Hematopoietic multipotent progenitor cell treated with erythropoietin and hydrocortisone succinate and interleukin-3 and kit ligand, for 15 days (in vitro differentiated cells): Measurements from ENCODE around the gene DHRS11.
"Not testable (repeated sequence)": the region's sequence is repeated elsewhere in the genome, so short reads cannot be mapped to it uniquely, and the experiment has no call there.

Experiments used
- DNase-seq: peaks from one replicate; pipeline ENCODE4 v3.0.0-alpha.2; 2015; ENCODE audit warnings: low spot score

DHRS11 gene

DNA sequence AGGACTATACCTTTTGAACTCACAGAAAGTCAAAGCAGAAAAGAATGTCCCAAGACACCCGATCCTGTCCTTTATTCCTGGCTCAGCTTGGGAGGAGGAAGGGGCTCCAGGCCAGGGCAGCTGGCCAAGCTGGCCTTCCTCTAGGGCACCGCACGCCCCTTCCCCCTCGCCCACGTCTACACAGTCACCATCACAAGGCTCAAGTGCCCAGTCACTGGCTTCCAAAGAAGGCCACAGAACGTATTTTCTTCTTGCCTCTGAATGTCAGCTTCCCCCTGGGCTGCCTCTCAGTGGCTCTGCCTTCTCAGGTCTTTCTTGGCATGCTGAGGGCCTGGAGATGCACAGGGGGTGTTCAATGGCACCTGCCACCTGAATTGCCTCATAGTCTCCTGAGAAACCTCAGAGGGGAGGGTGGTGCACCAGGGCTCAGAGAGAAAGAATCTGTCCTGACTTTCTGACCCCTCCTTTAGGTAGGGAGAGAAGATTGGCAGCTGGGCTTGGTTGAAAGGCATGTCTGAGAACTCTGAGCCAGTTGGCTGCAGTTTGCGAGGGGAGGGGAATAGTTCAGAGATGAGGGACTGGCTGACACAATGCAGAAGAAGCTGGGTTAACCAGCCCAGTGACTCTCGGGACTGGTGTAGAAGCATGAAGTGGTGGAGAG is 2.1 kb downstream of the DHRS11 start:
- DNase-seq = no peak

DNA sequence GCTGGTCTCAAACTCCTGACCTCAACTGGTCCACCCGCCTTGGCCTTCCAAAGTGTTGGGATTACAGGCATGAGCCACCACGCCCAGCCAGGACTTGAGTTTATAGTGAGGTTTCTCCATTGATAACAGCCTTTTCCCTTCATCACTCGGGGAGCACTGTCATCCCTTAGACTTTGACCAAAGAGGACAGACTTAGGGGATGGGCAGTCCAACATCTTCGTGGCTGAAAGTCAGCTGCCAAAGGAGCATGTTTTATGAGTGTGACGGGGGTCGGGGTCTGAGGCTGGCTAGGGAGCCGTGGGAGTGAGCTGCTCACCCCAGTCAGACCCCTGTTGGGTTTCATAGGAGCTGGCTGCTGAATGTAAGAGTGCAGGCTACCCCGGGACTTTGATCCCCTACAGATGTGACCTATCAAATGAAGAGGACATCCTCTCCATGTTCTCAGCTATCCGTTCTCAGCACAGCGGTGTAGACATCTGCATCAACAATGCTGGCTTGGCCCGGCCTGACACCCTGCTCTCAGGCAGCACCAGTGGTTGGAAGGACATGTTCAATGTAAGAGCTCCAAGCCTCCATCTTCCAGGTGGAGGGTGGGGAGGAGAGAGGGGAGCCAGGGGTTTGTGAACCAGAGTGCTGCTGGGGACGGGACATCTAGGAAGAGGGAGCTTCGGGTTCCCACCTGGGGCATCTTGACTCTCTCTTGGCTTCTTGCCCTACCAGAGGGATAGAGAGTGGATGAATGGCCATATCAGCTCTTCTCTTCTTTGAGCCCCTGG is 3.1 kb downstream of the DHRS11 start:
- DNase-seq = no peak

DNA sequence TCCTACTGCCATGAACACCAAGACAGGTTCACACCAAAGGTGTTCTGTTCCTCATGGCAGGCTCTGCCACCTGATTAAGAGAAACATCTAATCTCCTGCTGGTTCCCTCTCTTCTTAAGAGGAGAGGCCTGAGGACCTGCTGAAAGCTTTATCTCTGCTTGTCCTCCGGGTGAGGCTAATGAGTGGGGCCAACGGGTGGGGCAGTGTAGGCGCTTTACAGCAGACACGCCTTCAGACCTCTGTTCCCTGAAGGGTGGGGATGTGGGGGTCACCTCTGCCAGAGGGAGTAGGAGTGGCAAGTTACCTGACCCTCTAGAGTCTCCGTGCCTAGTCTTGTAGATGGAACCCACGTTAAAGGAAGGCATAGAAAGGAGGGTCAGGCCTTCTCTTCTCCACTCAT is 5.5 kb downstream of the DHRS11 start:
- peak; percentile 60 for DNase-seq

DNA sequence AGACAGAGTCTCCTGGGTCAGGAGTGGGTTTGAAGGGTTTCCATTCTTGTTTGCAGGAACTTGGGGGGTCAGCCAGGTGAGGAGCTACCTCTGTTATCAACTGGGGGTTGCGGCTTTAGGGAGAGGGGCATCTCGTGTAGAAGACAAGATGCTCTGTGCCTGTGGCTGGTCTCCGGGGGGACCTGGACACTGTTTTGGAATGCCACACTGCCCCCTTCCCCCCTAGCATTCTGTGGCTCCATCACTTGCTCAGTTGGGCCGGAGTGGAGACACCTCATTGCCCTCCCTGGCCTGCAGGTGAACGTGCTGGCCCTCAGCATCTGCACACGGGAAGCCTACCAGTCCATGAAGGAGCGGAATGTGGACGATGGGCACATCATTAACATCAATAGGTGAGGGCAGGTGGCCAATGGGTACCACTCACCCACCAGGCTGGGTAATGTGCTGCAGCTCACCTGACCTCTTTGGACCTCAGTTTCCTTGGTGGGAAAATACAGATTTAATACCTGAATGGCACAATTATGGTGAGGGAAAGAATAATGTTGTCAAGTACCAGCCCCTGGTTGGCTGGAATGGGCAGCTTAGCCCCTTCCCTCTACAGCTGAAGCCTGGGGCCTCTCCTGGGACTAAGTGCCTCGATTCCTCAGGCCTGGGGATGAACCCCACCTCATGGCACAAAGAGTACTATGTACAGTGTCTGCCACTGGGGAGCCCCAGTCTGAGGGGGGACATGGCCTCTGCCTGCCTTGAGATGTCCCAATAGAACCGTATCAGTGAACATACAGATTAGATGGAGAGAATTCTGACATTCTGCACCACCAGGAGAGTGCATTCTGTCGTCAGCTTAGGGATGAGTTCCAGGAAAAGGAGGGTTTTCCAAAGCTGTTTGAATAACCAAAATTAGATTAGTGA is 6.4 kb downstream of the DHRS11 start:
- DNase-seq = no peak

DNA sequence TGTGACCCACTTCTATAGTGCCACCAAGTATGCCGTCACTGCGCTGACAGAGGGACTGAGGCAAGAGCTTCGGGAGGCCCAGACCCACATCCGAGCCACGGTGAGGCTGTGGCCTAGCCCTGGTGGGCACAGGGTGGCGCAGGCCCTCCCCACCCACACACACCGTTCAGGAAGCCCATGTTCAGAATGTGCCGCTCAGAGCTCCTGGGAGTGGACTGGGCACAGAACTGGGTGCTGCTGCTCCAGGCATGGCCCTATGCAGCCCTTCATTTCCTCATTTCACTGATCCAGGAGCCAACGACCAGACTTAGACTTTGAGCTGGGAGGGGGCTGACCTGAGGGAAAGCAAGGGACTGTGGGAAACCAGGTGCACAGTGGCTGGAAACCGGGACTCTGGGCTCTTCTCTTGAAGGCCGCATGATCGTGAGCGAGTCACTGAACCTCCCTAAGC is 7.3 kb downstream of the DHRS11 start:
- no peak for DNase-seq

DNA sequence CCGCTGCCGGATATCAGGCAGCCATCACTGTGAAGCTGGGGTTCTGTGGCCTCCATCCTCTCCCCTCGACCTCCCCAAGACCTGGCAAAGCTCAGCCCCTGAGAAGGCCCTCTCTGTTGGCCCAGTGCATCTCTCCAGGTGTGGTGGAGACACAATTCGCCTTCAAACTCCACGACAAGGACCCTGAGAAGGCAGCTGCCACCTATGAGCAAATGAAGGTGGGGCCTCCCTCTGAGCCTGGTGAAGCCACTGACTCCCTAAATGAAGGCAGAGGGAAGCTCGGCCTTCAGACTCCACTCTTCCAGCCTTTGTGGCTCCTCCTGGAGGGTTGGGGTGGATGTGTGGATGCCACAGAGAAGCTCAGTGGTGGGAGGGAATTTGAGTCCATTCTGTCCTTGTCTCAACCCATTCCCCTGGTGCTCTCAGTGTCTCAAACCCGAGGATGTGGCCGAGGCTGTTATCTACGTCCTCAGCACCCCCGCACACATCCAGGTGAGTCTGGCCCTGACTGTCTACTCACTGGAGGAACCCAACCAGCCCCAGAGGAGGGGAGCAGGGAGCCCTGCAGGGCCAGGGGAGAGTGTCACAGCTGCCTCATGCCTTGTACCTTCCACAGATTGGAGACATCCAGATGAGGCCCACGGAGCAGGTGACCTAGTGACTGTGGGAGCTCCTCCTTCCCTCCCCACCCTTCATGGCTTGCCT is 8.0 kb downstream of the DHRS11 start:
- DNase-seq = no peak

DNA sequence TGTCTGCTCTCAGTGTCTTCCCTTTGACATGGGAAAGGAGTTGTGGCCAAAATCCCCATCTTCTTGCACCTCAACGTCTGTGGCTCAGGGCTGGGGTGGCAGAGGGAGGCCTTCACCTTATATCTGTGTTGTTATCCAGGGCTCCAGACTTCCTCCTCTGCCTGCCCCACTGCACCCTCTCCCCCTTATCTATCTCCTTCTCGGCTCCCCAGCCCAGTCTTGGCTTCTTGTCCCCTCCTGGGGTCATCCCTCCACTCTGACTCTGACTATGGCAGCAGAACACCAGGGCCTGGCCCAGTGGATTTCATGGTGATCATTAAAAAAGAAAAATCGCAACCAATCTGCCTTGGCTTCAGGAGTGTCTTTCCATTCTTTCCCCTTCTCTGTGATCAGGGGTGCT is 8.8 kb downstream of the DHRS11 start:
- peak; percentile 61 for DNase-seq

DNA sequence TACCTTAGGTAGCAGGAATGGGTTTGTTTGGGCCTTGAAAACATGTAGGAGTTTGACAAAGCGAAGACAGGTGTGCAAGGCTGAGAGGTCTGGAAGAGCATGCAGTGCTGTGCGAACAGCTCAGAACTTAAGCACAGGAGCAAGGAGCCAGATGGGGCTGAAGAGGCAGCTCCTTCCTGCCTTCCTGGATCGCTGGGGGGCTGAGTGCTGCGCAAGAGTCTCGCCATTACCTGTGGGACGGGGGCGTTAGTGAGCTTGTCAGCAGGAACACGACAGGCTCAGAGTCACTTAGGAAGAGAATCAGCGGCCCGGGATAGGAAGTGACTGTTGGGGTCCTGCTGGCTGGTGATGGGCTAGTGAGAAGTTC is 9.2 kb downstream of the DHRS11 start:
- DNase-seq = no peak

DNA sequence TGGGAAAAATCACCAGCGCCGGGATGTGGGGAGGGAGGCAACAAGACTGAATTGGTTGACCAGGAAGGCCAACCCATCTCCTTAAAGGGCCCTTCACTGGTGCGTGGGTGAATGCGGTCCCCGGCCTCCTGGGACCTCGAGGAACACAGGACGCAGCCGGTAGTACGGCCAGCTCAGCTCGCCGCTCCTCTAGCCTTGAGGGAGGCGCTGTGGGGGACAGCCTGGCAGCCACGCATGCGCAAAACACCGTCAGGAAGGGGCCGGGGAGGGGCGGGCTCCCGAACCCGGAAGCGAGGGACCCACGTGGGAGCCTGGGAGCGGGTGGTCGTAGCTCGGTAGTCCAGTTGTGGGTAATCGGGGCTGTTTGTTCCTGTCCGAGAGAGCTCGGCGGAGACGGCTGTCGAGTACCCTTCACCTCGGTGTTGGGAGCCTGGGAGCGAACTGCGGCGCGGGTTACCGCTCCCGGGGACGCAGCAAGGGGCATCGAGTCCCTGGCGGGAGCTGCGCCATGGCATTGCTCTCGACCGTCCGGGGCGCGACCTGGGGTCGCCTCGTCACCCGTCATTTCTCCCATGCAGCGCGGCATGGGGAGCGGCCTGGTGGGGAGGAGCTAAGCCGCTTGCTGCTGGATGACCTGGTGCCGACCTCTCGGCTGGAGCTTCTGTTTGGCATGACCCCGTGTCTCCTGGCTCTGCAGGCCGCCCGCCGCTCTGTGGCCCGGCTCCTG is 9.8 kb downstream of the DHRS11 start, which contains the start of gene MRM1:
TSS of gene MRM1 (plus strand) at position 281 of the 727 bp plus-strand sequence. CDS start at position 509, 228 bp downstream.
- DNase-seq = peak; percentile 85

DNA sequence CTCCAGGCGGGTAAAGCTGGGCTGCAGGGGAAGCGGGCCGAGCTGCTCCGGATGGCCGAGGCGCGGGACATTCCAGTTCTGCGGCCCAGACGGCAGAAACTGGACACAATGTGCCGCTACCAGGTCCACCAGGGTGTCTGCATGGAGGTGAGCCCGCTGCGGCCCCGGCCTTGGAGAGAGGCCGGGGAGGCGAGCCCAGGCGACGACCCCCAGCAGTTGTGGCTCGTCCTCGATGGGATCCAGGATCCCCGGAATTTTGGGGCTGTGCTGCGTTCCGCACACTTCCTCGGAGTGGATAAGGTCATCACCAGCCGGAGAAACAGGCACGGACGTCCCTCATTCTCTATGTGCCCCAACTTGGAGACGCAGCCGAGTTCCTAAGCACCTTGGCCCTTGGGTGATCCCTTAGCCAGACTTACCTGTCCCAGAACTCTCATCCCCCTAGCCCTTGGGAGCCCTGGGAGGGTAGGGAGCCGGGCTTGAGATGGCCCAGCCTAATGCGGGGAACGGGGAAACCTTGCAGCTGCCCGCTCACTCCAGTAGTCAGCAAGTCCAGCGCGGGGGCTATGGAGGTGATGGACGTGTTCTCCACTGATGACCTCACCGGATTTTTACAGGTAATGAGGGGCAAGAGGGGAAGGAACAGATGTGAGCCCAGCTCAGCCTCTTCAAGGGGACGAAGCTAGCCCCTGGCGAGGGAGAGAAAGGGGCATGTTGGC is 10.5 kb downstream of the DHRS11 start:
- no peak for DNase-seq

DNA sequence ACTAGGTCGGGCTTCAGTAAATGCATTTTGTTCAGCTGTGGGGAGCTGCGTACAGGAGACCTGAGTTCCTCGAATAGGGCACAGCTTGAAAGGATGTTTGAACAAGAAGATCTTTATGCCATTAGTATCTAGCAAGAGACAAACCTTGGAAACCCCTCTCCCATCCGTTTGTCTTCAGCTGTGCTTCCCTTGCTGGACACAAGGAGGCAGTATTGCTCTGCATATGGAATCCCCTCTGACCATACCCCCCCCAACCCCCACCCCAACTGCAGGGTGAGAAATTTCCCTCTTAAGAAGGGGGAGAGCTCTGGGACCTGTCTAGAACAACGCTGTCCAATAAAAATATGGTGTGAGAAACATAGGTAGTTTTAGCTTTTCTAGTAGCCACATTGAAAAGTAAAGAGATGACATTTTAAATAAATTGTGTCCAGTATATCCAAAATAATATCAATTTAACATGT is 11.3 kb downstream of the DHRS11 start:
- DNase-seq = peak; percentile 74

DNA sequence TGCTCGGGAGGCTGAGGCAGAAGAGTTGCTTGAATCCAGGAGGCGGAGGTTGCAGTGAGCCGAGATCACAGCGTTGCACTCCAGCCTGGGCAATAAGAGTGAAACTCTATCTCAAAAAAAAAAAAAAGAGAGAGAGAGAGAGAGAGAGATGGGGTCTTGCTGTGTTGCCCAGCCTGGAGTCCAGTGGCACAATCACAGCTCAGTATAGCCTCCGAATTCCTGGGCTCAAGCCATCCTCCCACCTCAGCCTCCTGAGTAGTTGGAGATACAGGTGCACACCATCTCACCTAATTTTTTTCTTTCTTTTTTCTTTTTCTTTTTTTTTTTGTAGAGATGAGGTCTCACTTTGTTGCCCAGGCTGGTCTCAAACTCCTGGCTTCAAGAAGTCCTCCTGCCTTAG is 13.3 kb downstream of the DHRS11 start:
- DNase-seq = not testable (repeated sequence)

DNA sequence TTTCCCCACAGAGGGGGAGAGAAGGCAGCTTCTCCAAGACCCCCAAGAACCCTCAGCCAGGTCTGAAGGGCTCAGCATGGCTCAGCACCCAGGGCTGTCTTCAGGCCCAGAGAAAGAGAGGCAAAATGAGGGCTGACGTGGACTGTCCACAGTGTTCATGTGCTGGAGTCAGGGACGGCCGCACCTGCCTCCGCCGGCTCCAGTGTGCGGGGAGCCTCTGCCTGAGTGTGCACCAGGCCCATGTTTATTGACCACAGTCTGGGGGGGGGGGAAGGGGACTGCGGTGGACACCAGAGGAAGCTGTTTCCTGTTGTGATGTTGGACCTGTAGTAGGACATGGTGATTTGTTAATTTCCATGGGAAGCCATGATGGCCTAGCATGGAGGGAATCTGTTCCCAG is 16.6 kb downstream of the DHRS11 start:
- no peak for DNase-seq

DNA sequence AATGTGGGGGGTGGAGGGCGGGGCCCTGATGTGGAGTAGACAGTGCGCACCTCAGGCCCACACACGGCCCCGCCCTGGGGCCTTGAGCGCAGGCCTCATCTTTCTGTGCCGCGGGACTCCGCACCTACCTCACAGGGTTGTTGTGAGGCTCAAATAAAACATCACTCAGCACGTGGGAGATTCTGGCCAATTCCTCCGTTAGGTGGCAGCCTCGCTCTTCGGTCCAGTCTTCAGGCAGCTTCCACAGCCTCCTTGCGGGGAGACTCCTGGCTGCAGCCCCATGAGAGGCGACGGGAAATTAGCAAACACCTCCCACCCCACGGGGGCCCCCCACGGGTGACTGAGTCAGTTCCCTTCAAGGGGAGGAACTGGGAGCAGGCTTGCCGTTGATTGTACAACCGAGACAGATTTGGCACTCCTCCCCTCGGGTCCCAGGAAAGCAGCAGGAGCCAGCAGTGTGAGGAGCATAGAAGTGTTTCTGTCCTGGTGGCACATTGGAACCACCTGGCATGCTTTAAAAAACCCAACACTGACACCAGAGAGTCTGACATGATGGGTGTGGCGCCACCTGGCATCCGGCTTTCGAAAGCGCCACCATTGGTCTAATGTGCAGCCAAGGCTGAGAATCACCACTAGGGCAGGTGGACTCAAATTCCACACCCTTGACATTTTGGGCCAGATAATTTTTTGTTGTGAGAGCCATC is 17.3 kb downstream of the DHRS11 start:
- peak; percentile 53 for DNase-seq

DNA sequence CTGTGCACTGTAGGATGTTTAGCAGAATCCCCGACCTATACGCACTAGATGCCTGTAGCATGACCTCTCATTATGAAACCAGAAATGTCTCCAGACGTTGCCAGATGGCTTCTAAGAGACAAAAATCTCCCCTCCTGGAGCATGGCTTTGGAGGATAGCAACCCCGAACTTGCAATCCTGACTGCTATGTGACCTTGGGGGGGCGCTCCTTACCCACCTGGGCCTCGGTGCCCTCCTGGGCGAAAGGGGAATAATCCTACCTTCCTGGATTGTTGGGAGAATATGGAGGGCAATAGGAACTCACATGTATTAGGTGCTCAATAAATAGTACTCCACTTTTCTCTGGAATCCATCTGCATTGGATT is 17.8 kb downstream of the DHRS11 start:
- no peak for DNase-seq

DNA sequence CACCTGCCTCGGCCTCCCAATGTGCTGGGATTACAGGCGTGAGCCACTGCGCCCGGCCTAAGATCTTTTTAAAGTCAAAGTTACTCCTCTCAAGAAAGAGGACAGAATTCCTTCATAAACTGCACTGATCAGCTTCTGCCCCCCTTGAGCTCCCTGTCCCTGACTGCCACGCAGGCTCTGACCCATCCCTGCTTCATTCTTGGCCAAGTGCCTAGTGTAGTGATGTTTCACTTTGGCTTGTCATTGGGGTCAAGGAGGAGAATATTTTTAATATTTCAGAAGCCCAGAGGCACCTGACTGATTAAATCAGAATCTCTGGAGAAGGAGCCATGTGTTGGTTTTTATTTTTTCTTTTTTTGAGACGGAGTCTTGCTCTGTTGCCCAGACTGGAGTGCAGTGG is 18.8 kb downstream of the DHRS11 start:
- DNase-seq = peak; percentile 69

DNA sequence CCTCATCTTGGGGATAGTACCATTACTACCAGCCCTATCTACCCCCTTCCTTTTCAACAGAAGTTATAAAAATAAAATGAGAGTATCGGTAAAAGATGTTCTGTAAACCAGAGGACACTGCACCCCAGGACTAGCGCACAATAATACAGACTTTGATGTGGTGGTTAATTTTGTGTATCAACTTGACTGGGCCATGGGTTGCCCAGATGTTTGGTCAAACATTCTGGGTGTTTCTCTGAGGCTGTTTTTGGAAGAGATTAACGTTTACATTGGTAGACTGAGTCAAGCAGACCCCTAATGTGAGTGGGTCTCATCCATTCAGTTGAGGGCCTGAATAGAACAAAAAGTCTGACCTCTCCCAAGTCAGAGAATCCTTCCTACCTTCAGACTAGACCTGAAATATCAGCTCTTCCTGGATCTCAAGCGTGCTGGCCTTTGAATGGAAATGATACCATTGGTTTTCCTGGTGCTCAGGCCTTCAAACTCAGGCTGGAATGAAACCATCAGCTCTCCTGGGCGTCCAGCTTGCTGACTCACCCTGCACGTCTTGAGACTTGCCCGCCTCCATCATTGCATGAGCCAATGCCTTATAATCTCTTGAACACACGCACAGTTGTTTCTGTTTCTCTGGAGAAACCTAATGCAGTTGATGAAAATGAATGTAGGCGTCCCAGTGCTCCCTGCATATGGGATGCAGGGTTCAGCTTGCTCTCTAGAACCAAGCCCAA is 19.8 kb downstream of the DHRS11 start:
- DNase-seq = peak; percentile 74

DNA sequence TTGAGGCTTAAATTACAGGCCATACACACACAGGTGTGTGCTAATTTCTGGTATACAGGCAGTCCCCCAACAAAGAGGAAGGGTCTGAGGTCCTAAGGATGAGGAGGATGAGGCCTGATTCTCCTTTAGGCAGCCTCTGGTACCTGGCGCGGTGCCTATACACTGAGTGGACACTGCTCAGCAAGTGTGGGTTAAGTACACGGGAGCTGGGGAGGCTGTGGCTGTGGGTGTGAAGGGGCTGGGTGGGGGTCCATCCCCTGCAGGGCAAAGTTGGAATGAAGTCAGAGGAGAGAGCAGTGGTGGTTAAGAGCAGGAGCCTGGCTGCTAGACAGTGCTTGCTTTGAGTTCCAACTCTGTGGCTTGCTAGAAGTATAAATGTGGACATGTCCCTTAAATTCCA is 20.6 kb downstream of the DHRS11 start:
- DNase-seq = no peak

DNA sequence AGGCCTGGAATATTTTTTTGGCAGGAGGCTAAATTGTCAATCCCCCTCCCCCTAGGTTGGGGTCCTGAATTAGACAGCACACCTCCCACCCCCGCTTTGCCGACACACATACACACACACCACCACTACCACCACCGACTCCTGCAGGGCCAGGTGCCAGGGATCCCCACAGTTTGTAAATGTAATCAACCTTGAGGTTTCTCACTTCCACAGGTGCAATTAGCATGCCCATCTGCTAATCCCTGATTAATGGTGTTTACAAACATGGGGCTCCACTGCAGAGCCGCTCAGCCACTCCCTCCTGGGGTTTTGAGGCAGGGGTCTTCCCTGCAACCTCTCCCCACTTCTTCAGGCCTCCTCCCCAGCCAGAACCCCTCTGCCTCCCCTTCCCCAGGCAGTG is 21.5 kb downstream of the DHRS11 start:
- no peak for DNase-seq
